Testis (tissue), 2 donors: Measurements from ENCODE around the gene FAM107B.

Experiments used
- CTCF ChIP-seq, 3 experiments: fragments of 450-650 bp in 2 of 3; fragments of 200-600 bp in 1 of 3; sonication (generic) in 1 of 3; IDR thresholded peaks; one replicate each; pipeline ENCODE4 v1.5.1; 2016 to 2019; ENCODE audit warnings: antibody characterized with exemption in 3 of 3, mild to moderate bottlenecking in 2 of 3, moderate library complexity in 1 of 3
- POLR2A ChIP-seq: fragments of 450-650 bp; IDR thresholded peaks from one replicate; pipeline ENCODE4 v1.6.1; 2017; ENCODE audit warnings: antibody characterized with exemption, mild to moderate bottlenecking, moderate library complexity

GRCh38 chr10:14758994-14759664, 15.6 kb downstream of the FAM107B start:
- TF ChIP-seq CTCF (IDR thresholded peaks at IDR 0.05) (no peak), POLR2A (no peak)
